ENCODE data around the gene NLRP6. TPM values are rescaled to one million over a fixed set of nuclear protein-coding genes. Genes with fewer than 3 reads are reported as not detected.

The NLRP6 gene
- total RNA-seq, 1 experiment from 2014 or later = not detected

DNA sequence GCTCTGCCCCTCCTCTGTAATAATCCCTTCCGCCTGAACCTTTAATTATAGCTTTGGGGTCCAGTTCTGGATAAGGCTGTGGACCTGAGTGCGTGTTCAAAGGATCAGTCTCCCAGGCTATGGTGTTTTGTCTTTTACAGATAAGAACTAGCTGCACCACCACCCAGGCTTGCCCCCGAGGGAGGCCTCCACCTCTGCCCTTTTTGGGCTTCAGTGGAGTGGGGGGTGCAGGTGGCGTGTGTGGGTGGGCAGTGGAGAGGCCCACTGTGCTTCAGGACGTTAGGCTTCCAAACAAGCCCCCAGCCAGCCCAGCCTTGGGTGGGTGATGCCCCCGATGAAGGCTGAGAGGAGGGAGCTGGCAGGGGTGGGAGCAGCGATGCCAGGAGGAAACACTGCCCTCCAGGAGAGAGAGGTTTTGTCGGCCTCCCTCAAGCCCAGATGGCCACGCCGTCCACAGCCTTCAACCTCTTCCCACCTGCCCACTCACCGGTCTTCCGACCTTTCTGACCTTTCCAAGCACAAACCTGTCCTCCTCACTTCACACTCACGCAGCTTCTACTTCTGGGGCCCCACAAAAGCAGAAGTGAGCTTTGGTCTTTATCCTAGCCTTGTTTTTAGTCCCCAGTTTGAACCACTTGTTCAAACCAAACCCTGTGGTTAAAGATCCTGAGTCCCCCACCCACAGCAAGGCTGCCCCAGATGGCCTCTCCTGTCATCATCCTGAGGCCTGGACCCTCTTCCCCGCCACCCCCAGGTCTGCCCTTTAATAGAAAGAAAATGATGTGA, 21.1 kb upstream of the NLRP6 start:
- no peak for DNase-seq (ENCODE audit: low read depth)

DNA sequence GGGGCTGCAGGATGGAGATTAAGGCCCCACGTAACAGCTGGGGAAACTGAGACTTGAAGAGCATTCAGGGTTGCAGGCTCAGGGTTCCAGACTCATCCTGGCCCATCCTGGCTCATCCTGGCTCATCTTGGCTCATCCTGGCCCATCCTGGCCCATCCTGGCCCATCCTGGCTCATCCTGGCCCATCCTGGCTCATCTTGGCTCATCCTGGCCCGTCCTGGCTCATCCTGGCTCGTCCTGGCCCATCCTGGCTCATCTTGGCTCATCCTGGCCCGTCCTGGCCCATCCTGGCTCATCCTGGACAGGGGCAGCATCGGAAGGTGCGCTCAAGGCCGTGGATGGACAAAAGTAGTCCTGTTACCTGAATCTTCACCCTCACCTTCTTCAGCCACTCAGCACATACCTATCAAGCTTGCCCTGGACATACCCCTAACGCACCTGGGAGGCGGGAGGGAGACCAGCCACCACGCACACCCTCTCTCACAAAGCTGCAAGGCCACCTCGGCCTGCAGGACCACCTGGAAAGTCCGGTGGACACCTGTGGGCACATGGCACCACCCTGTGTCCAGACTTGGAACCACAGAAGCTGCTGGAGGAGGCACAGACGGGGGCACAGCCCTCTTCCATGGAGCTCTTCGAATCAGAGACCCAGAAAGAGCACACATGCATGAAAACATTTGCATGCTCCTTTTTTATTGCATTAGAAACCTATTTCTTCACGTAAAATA, 20.3 kb upstream of the NLRP6 start:
- no peak for DNase-seq (ENCODE audit: low read depth)

DNA sequence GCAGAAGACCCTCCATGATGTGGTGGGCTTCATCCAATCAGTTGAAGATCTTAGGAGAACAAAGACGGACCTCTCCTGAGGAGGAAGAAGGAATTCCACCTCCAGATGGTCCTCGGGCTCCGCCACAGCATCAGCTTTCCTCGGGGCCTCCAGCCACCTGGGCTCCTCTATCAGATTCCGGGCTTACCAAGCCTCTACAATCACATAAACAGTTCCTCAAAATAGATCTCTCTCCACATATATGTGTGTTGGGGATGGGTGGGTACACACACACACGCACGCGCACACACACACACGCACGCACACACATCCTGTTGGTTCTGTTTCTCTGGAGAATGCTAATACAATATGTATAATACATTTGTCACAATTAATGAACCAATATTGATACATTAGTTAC, 18.8 kb upstream of the NLRP6 start:
- no peak for DNase-seq (ENCODE audit: low read depth)

DNA sequence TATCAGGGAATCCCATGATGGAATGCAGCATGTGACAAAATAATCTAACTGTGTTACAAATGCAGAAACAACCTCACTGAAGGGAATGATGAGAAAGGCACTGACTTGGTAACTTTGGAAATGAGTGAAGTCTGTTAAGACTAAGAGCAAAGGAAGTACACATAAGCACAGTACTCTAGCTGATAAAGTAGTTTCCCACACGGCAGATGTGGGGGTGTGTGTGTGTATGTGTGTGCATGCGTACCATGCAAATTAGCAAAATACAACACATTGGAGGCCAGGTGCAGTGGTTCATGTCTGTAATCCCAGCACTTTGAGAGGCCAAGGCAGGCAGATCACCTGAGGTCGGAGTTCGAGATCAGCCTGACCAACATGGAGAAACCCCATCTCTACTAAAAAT, 16.6 kb upstream of the NLRP6 start:
- DNase-seq (ENCODE audit: low read depth) = no peak

DNA sequence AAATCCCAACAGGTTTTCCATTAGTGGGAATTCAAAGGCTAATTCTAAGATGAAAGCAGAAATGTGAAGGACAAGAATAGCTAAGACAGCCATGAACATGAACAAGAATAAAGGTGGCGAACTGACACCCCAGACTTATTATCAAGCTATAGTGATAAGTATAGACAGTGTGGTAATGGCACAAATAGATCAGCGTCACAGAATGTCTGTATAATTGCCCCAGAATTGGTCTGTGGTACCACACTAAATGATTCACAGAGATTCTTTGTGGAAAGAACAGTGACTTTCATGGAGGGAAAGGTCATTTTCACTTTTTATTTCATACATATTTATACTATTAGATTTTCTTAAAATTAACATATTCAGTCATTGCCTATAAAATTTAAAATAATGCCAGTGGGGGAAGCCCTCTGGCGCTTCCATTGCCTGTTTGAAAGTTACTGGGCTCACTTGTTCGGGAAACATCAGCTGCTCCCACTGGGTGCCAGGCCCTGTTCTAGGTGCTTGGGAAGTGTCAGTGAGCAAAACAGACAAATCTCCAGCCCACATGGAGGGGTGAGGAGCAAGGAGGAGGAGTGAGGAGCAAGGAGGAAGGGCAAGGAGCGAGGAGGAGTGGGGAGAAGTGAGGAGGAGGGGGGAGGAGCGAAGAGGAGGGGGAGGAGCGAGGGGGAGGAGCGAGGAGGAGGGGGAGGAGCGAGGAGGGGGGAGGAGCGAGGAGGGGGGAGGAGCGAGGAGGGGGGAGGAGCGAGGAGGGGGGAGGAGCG, 11.3 kb upstream of the NLRP6 start:
- peak; percentile 36 for DNase-seq (ENCODE audit: low read depth)

DNA sequence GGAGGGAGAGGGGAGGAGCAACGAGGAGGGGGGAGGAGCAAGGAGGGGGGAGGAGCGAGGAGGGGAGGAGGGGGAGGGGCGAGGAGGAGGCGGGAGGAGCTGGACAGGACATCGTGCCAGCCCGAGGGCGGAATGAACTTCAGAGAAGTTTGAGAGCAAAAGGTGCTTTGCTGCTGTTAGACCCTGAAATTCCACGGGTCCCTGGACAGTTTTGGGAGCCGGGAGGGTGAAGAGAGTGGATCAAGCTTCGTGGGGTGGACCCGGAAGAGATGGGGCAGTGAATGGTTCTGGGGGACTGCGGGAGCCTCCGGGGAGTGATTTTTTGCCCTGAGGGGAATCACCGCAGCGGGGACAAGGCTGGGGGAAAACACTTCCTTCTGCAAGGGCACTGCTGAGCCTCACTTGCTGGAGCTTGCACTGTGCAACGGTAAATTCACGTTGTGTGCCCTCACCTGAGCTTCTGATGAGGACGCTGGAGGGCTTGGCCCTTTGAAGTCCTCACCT, 10.7 kb upstream of the NLRP6 start:
- DNase-seq (ENCODE audit: low read depth) = peak; percentile 51

DNA sequence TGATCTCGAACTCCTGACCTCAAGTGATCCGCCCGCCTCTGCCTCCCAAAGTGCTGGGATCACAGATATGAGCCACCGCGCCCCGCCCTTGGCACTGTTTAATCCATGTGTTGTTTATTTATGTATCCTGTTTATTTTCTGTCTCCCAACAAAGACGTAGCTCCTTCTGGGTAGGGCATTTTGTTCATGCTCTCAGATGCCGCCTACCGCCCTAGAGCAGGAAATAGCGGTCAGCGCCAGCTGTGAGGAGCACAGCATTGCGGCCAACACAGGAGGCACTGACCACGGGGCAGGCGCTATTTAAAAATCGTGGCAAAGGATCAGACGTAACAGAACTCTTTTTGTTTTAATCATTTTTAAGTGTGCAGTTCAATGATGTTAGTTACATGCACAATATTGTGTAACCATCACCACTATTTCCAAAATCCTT, 9.5 kb upstream of the NLRP6 start:
- DNase-seq (ENCODE audit: low read depth) = peak; percentile 78

DNA sequence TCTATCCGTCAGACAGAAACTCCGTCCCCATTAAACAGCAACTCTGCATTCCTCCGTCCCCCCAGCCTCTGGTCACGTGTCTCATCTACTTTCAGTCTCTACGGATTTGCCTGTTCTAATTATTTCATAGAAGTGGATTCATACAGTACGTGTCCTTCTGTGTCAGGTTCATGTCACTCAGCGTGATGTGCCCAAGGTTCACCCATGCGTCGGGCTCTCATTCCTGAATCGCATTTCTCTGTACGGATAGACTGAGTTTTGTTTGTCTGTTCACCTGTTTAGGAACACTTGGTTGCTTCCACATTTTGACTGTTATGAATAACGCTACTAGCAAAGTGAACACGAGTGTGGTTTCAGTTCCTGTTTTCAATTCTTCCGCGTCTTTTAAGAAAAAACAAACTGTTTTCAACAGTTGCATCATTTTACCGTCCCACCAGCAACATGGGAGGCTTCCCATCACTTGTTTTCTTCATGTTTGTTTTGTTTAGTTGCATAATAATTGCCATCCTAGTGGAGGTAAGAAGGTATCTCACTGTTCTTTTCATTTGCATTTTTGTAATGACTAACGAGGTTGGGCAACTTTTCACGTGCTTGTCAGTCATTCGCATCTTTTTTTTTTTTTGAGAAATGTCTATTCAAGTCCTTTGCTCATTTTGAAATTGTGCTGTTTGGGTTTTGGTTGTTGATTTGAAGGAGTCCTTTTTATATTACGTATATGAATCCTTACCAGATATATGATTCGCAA, 8.9 kb upstream of the NLRP6 start:
- DNase-seq (ENCODE audit: low read depth) = no peak

DNA sequence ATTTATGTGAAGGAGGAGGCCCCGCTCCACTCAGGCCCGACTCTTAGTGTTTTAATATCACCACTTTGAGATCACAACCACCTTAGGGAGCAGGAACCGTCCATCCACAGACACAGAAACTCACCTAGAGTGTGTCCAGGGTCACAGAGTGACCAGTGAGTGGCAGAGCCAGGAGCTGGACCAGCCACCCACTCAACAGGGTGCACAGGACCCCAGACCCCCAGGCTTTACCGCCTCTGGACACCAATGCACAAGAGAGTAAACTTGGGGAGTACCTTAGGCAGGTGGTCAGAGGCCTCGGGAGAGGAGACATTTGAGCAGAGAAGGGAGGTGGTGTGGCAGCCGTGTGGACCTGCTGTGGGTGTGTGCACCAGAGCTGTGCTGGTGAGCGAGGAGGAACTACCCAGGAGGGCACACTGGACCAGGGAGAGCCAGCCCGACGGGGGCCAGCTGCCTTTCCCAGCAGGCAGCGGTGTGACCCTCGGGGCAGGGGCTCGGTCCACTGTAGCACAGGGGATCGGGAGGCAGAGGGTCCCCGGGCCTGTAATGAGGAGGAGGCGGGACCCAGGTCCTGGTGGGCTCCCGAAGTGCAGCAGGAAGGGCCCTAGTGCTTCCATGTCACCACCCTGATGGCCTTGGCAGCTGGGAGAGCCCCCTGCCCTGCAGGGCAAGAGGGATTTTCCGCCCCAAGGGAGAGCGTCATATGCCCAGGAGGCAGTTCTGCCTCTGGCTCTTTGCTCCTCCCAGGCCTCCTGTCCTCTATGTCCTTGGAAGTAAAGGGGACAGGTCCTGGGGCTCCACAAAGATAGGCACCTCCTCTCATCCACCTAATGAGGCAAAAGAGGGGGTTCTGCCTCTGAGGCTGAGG, 7.5 kb upstream of the NLRP6 start:
- no peak for DNase-seq (ENCODE audit: low read depth)

DNA sequence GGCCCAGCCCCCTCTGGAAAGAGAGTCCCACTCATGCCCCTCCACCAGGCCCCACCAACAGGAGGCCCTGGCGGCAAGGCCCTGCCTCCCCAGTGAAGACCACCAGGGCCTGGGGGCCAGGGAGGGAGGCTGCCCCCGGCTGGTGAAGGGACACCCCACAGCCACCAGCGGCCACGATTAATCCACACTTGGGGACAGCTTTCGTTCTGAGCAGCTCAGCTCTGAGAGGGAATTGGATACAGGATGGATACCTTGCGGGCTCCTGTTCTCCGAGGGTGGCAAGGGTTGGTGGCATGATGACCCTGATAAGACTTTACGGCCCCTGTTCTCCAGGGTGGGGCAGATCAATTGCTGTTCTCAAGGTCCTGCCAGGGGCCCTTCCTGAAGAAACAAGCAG, 6.9 kb upstream of the NLRP6 start:
- no peak for DNase-seq (ENCODE audit: low read depth)

DNA sequence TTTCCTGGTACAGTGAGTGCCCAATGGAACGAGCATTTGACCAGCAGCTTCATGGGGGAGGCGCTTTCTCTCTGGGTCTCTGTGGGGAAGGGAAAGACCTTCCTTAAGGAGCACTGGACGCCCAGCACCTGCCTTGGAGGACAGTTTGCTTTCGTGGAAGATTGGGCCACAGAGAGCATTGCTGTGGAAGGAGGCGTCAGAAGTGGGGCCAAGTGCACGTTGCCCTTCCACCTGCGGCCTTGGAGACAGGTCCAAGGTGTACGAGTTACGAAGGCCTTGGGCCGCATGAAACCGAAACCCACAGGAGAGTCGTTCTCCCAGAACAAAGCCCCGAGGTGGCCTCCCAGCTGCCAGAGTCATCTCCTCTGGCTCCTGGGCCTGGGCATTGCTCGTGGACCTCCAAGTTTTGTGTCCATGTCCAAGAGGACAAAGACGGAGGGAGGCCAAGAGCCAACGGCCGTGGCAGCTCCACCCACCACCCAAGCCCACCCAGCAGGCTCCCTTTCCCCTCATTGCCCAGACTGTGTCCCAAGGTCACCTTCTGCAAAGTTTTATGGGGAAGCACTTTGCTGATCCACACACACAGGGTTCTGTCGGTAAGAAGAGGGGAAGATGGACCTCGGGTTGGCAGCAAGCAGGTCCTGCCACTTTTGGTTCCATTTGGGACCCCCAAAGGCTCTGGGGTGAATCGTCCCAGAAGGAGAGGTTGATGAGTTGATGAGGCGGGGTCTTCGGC, 5.8 kb upstream of the NLRP6 start:
- DNase-seq (ENCODE audit: low read depth) = no peak

DNA sequence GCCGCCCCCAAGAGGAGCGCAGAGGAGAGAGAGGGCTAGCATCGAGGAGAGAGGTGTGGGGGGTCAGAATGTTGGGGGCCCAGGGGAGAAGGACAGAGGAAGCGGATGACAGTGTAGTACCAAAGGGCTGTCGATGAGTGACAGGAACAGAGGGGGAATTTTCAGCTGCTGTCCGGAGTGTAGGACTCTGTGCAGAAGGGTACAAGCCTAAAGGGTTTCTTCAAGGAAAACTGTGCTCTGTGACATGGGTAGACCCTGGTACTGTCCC, 5.3 kb upstream of the NLRP6 start:
- DNase-seq (ENCODE audit: low read depth) = no peak

DNA sequence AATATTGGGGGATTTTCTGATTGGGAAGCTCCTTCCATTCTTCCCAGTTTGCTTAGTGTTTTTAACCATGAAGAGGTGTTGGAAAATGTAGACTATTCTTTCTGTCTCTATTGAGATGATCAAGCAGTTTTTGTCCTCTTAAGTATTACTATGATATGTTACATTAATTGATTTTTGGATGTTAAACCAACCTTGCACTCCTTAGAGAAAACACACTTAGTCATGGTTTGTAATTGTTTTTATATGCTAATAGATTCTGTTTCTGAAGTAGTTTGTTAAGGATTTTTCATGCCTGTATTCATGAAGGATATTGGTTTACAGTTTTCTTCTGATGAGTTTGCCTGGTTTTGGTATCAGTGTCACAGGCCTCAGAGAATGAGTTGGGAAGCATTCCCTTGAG, 2.0 kb upstream of the NLRP6 start:
- DNase-seq (ENCODE audit: low read depth) = no peak

DNA sequence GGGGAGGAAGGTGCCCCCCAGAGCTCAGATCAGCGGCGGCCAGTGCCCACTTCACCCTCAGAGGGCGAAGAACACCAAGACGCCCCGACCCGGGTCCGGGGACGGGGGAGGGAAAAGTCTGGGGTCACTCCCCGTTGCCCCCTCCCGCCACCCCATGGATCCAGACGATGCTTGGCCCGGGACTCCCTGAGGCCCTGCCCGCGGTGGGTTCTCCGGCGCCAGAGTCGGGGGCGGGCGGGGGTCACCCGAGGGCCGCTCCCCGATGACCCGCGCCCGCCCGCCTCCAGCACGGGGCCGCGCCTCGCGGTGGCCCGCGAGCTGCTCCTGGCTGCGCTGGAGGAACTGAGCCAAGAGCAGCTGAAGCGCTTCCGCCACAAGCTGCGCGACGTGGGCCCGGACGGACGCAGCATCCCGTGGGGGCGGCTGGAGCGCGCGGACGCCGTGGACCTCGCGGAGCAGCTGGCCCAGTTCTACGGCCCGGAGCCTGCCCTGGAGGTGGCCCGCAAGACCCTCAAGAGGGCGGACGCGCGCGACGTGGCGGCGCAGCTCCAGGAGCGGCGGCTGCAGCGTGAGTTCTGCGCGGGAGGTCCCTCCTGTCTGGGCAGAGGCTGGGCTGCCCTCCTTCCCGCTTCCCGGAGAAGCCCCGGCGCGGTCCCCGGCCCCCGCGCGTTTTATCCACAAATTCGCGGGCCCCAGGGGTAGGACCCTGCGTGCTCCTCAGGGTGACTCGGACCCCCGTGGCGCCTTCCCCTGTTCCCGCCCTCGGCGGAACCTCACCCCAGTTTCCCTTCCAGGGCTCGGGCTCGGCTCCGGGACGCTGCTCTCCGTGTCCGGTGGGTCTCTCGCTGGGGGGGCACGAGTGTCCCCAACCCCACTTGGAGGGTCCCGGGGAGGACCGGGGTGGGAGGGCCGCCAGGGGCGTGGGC, 1.1 kb downstream of the NLRP6 start:
- DNase-seq (ENCODE audit: low read depth) = no peak

DNA sequence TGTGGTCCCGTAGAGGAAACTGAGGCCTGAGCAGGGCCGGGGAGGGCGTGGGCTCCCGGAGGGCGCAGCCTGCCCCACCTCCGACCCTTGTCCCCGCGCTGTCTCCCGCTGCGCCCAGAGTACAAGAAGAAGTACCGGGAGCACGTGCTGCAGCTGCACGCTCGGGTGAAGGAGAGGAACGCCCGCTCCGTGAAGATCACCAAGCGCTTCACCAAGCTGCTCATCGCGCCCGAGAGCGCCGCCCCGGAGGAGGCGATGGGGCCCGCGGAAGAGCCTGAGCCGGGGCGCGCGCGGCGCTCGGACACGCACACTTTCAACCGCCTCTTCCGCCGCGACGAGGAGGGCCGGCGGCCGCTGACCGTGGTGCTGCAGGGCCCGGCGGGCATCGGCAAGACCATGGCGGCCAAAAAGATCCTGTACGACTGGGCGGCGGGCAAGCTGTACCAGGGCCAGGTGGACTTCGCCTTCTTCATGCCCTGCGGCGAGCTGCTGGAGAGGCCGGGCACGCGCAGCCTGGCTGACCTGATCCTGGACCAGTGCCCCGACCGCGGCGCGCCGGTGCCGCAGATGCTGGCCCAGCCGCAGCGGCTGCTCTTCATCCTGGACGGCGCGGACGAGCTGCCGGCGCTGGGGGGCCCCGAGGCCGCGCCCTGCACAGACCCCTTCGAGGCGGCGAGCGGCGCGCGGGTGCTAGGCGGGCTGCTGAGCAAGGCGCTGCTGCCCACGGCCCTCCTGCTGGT, 1.9 kb downstream of the NLRP6 start:
- no peak for DNase-seq (ENCODE audit: low read depth)

DNA sequence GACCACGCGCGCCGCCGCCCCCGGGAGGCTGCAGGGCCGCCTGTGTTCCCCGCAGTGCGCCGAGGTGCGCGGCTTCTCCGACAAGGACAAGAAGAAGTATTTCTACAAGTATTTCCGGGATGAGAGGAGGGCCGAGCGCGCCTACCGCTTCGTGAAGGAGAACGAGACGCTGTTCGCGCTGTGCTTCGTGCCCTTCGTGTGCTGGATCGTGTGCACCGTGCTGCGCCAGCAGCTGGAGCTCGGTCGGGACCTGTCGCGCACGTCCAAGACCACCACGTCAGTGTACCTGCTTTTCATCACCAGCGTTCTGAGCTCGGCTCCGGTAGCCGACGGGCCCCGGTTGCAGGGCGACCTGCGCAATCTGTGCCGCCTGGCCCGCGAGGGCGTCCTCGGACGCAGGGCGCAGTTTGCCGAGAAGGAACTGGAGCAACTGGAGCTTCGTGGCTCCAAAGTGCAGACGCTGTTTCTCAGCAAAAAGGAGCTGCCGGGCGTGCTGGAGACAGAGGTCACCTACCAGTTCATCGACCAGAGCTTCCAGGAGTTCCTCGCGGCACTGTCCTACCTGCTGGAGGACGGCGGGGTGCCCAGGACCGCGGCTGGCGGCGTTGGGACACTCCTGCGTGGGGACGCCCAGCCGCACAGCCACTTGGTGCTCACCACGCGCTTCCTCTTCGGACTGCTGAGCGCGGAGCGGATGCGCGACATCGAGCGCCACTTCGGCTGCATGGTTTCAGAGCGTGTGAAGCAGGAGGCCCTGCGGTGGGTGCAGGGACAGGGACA, 2.7 kb downstream of the NLRP6 start:
- no peak for DNase-seq (ENCODE audit: low read depth)

DNA sequence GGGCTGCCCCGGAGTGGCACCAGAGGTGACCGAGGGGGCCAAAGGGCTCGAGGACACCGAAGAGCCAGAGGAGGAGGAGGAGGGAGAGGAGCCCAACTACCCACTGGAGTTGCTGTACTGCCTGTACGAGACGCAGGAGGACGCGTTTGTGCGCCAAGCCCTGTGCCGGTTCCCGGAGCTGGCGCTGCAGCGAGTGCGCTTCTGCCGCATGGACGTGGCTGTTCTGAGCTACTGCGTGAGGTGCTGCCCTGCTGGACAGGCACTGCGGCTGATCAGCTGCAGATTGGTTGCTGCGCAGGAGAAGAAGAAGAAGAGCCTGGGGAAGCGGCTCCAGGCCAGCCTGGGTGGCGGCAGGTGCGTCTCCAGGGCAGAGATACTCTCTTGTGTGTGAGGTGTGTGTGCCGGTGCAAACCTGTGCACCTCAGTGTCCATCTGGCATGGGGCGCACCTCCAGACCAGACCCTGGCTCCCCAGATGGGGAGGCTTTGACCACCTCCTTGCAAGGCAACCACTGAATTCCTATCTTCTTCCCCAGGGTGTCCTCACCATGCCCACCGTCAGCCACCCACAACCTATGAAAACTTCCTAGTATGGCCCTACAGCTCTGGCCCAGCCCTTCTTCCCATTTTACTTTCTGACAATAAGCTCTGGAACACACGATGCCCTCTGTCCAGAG, 3.4 kb downstream of the NLRP6 start:
- no peak for DNase-seq (ENCODE audit: low read depth)
